IPS-NIHi11 (cell line): ENCODE measurements around the gene ABO.
"Not testable (repeated sequence)": the region's sequence is repeated elsewhere in the genome, so short reads cannot be mapped to it uniquely, and the experiment has no call there.

Experiments
- DNase-seq: peaks from one replicate; pipeline ENCODE4 v3.0.0; 2012; ENCODE audit warnings: mixed read lengths, low spot score

ABO gene

GRCh38 chr9:133263557-133263956, 11.4 kb downstream of the ABO start:
- no peak for DNase-seq

- no peak for DNase-seq
Observed at GRCh38 chr9:133262226-133262625, 12.8 kb downstream of the ABO start.

GRCh38 chr9:133261753-133262120, 13.3 kb downstream of the ABO start:
- no peak for DNase-seq

GRCh38 chr9:133261103-133261752, 13.8 kb downstream of the ABO start:
- DNase-seq, result no peak

- no peak for DNase-seq
Observed at GRCh38 chr9:133260334-133261102, 14.5 kb downstream of the ABO start.

GRCh38 chr9:133258061-133259015, 16.7 kb downstream of the ABO start:
- no peak for DNase-seq

- DNase-seq, result no peak
Observed at GRCh38 chr9:133257465-133257956, 17.5 kb downstream of the ABO start.

- DNase-seq, result no peak
Observed at GRCh38 chr9:133256686-133257091, 18.3 kb downstream of the ABO start.

GRCh38 chr9:133256136-133256461, 18.9 kb downstream of the ABO start:
- no peak for DNase-seq

GRCh38 chr9:133255371-133256135, 19.4 kb downstream of the ABO start:
- no peak for DNase-seq

- DNase-seq, result no peak
Observed at GRCh38 chr9:133254471-133254870, 20.5 kb downstream of the ABO start.

GRCh38 chr9:133253268-133253667, 21.7 kb downstream of the ABO start:
- DNase-seq, result no peak

- DNase-seq, result no peak
Observed at GRCh38 chr9:133252301-133253020, 22.5 kb downstream of the ABO start.

- no peak for DNase-seq
Observed at GRCh38 chr9:133251773-133252172, 23.2 kb downstream of the ABO start.

- not testable (repeated sequence) for DNase-seq
Observed at GRCh38 chr9:133251221-133251620, 23.8 kb downstream of the ABO start.

GRCh38 chr9:133250741-133251170, 24.2 kb downstream of the ABO start:
- DNase-seq, result no peak

- no peak for DNase-seq
Observed at GRCh38 chr9:133249337-133249736, 25.7 kb downstream of the ABO start.

- no peak for DNase-seq
Observed at GRCh38 chr9:133248726-133249295, 26.2 kb downstream of the ABO start.

- no peak for DNase-seq
Observed at GRCh38 chr9:133247632-133248031, 27.4 kb downstream of the ABO start.

- no peak for DNase-seq
Observed at GRCh38 chr9:133246991-133247390, 28.0 kb downstream of the ABO start.

- DNase-seq, result no peak
Observed at GRCh38 chr9:133246562-133246961, 28.4 kb downstream of the ABO start.
